Fibroblast of skin of right biceps (primary cell): Measurements from ENCODE around the gene EML1.

Experiments used
- DNase-seq: peaks from one replicate; pipeline ENCODE4 v3.0.0-alpha.2; 2013

EML1 gene, protein sequence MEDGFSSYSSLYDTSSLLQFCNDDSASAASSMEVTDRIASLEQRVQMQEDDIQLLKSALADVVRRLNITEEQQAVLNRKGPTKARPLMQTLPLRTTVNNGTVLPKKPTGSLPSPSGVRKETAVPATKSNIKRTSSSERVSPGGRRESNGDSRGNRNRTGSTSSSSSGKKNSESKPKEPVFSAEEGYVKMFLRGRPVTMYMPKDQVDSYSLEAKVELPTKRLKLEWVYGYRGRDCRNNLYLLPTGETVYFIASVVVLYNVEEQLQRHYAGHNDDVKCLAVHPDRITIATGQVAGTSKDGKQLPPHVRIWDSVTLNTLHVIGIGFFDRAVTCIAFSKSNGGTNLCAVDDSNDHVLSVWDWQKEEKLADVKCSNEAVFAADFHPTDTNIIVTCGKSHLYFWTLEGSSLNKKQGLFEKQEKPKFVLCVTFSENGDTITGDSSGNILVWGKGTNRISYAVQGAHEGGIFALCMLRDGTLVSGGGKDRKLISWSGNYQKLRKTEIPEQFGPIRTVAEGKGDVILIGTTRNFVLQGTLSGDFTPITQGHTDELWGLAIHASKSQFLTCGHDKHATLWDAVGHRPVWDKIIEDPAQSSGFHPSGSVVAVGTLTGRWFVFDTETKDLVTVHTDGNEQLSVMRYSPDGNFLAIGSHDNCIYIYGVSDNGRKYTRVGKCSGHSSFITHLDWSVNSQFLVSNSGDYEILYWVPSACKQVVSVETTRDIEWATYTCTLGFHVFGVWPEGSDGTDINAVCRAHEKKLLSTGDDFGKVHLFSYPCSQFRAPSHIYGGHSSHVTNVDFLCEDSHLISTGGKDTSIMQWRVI

DNA sequence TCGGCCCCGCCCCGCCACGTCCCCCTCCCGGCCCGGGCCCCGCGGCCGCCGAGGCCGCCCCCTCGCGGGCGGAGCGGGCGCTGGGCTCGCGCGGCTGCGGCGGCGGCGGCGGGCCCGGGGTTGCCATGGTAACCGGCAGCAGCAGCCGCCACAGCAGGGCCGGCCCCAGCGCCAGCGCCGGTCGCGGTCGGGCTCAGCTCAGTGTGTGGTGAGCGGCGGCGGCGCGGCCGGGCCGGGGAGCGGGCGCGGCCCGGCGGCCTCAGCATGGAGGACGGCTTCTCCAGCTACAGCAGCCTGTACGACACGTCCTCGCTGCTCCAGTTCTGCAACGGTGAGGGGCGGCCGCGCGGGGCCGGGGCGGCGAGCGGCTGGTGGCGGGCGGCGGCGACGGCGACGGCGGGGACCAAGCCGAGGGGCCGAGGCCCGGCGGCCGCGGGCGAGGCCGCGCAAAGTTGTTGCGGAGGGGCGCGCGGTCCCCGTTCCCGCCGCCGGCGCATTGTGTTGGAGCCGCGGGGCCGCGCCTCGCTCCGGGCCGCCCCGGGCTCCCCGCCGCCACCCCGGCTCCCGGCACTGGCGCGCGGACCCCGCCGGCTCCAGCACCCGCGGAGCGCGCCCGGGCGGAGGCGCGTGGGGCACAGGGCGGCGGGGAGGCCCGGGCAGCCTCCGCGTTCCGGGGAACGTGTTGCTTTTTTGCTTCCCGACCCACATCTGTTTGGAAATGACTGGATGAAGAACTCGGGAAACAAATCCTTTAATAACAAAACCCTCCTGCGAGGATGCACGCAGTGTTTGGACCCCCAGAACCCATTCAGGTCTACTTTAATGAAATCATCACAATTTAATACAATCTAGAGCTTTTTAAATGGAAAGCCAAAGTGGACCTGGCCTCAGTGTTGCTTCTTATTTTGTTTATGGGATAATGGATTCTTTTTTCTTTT is at the start of gene EML1:
Gene EML1, plus strand, starts transcription at position 201 of the 938 bp plus-strand sequence. Its CDS starts 64 bp downstream, at position 265.
- peak; percentile 87 for DNase-seq

DNA sequence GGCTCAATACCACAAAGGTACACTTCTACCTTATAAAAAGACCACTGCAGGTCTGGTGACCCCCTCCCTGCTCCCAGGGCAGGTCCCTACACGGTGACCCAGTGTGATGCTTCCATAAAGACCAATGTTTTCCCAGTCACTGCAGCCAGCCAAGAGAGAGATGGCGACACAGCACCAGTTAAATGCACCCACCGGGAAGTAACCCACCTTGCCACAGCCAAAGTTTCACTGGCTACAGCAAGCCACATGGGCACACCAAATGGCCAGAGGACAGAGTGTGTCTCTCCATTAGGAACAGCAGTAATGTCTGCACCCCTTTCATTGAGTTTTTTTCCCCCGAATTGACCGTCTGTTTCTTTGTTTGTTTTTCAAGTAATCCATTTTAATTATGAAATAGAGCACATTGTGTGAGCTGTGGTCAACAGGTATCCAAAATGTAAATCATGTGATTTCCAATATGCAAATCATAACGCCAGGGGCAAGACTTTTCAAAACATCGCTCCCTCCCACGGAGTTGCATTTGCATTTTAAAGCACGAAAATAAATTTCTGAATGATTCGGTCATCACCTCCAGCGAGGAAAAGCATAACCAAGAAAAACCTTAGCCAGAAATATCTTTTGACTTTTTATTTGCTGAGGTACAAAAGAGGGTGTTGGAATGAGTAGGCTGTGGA is 48.9 kb upstream of the EML1 start:
- peak; percentile 81 for DNase-seq

DNA sequence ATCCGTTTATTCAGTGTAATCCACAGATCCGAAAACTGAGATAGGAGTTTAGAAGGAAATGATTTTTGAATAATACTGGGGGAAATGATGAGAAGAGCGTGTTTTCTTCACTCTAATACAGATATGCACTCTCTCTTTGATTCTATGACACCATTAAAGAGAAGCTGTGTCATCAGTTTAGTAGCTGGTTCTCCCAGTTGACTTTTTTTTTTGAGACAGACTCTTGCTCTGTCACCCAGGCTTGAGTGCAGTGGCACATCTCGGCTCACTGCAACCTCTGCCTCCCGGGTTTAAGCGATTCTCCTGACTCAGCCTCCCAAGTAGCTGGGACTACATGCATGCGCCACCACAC is 48.4 kb upstream of the EML1 start:
- no peak for DNase-seq

DNA sequence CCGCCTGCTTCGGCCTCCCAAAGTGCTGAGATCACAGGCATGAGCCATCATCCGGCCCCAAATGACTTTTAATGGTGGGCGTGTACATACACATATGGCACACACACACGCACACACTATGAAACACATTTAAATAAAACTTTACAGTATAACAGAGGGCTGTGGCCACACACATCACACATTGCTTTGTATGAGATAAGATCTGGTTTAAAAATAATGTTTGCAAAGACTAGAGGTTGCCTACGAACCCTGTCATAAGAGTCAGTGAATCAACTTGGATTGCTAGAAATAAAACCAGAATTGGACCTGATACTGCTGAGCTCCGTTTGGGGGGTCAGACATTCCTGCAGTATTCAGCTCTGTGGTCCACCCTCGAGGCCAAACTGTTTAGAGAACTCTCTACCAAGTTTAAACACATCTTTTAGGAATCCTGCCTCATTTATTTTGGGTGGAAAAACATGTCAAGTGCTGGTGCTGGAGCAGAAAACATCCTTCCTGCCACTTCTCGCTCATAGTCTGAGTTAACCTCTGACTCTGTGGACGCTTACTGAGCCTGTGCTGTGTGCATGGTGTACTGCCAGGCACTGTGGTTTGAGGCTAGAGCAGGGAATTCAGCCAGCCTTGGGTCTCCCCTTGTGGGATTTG is 47.8 kb upstream of the EML1 start:
- DNase-seq: peak; percentile 88

DNA sequence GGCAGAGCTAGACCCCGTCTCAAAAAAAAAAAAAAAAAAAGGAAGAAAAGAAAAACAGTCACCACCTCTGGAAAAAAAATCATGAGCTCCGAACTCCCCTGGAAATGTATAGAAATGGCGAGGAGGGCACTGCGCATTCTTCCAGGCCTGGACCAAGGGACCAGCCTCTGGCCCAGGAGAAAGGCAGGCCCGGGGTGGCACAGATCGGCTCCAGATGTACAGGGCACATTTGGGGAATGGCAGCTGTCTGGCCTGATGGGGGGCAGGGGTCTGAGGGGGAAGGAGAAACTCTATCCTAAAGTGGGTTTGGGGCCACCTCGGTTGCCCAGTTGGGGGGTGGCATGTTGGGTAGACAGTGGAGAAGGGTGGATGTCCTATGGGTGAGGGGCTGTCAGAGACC is 46.0 kb upstream of the EML1 start:
- DNase-seq: no peak

DNA sequence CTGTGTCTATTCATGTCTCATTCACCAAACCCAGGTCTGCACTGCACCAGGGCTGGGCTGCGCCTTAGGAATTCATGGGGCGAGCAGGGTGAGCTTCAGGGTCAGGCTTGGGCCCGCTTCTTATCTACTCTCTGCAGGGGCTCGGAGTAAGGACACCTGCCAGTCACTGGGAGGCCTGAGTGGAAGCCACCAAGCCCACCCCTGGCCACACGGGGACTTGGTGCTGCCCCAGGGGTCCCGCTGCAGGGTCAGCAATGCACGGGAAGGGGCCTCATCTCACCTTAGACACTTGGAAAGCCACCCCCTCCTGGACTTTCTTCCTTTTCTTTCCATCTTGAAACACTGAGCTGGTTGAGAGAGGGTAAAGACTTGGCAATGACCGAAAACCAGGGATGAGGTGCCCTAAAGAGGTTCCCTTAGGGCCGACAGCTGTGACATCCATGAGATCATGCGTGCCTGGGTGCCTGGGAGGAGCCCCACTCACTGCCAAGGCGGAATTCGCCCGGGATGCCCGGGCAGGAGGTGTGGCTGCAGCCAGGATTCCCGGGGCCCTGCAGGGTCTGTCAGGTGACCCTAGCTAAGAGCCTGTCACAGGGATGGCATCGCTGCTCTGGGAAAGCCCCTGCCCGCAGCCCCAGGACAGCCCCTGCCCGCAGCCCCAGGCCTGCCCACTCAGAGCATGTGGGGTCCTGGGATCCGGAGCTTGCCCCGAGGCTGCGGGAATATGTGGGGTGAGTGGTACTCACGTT is 45.5 kb upstream of the EML1 start:
- DNase-seq: no peak

DNA sequence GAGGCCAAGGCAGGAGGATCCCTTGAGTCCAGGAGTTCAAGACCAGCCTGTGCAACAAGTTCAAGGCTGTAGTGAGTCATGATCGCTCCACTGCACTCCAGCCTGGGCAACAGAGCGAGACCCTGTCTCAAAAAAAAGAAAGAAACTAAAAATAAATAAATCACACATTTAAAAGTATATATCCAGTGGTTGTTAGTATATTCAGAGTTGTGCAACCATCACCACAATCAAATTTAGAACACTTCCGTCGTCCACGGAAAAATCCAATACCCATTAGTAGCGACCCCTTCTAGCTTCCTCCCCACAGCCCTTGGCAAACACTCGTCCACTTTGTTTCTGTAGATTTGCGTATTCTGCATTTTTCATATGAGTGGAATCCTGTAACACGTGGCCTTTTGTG is 44.7 kb upstream of the EML1 start:
- DNase-seq: no peak

DNA sequence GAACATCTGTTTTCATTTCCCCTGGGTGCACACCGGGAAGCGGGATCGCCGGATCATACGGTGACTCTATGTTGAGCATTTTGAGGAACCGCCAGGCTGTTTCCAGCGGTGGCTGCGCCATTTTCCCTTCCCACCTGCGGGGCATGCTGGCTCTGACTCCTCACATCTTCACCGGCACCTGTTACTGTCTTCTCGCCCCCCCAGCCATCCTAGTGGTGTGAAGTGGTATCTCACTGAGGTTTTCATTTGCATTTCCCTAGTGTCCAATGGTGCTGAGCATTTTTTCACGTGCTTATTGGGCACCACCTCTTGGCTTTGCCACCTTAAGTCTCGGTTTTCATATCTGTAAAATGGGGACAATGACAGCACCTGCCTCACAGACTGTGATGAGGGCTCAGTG is 44.1 kb upstream of the EML1 start:
- no peak for DNase-seq

DNA sequence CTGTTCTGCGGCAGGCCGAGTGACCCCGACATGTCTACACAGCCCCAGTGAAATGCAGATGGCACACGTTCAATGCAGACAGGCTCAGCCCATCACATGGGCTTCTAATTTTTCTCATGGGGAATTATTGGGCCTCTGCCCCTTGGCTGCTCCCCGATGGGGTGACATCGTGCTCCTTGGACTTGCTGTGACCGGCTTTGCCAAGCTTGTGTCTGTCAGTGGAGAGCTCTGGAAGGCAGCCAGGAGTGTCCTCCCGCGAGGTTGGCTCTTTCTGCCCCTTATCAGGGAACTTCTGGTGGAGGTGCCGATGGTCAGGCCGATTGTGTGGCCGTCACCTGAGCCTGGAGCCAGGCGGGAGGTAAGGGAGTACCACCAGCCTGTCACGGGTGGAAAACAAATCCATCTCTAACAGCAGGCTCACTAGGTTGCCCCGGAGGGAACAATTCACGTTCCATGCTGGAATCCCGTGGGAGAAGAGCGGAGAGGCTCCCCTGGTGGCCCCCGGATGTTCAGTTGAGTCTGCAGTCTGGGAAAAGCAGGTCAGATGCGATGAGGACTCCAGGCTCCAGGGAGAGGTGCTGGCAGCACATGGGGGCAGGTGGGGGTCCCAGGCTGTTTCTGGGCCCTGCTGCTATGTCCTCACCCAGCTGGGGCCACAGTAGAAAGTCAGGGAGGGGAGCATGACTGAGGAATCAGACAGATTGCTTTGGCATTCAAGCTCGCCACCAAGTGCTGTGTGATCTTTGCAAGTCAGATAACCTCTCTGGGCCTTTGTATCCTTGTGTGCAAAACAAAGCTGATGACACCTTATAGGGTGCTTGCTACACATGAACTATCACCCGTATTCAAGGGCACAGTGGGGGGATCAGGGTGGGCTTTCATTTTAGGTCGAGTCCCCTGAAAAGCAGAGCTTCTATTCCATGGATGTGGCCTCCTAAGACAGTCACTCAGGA is 43.2 kb upstream of the EML1 start:
- DNase-seq: no peak

DNA sequence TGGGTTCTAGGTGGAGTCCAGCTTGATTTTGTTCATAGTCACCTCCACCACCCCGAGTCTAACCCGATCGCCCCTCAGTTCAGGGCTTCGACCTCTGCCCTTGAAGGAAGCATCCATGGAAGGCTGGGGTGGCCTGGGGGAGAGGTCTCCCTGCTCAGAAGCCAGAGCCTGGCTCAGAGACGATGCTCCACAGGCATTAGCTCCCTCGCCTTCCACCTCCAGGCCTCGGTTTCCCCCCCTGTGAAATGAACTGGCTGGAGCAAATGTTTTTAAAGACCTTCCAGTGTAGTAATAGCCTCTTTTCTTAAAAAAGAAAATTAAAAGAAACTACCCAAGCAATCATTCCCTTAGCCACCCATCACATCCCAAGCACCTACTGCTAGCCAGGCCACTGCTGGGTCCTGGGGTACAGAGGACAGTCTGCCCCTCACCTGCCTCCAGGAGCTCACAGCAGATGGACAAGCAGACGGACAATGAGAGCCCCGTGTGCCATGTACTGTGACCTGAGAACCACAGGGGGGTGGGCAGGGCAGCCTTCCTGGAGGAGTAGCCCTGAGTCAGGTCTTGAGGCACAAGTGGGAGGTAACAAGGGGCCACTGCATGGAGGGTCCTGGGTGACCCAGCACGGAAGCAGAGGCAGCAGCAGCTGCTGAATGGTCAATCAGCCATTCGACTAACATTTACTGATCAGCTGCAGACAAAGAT is 42.3 kb upstream of the EML1 start:
- no peak for DNase-seq

DNA sequence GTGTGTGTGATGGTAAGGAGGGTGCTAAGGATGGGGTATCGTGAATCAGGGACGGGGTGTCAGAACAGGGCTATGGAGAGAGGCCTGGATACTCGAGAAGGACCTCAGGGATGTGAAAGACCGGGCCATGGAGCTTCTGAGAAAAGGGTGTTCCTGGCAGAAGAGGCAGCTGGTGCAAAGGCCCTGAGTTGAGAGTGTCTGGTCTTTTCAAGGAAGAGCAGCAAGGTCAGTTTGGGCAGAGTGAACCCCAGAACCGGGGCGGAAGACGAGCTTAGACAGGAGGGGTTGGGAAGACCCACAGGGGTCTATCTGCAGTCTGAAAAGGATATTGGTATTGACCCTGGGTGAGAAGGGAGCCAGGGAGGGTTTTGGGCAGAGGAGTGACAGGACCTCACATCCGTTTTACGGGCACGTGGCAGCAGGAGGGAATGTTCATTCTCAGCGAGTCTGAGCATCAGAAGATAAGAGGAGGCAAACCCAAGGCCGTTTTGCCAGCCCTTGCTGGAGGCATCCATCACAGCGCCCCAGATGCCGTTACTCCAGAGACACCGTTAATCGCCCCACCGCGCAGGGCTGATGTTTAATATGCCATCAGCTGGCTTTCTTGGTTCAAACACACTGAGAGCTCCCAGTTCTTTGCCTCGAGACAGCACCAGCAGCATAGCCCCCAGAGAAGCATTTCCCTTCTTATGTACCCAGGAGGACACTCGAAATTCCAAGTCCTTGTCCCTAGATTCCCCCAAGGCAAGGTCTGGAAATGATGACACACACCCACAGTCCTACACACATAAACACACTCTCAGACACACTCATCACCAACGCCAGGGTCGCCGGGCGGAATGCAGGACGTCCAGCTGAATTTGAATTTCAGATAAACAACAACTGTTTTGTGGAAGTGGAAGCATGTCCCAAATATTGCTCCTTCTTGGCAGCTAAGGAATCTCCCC is 41.4 kb upstream of the EML1 start:
- DNase-seq: peak; percentile 60

DNA sequence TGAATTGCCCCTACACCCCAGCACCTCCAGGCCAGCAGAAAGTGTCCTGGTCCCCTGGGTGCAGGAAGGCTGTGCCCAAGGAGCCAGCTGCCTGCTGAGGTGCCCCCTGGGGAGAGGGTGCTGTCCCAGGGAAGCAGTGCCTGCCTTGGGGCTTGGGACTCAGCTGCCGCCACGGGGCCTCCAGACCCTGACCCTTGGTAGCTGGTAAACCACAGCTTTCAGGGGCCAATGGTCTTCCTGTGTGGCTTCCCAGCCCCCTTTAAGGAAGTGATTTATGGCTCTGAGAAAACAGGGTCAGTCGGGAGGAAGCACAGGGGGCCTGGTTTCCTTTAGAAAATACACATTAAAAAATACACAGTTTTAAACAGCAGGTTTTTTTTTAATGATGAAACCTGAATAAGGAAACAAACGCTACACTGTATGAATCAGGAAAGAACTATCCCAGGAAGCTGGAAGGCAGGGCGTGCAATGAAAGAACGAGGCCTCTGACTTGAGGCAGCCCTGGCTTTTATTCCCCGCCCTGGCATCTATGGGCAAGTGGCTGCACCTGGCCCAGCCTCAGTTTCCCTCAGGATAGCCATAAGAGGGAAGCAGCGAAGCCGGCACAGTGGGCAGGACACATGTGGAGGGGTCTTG is 40.6 kb upstream of the EML1 start:
- peak; percentile 80 for DNase-seq

DNA sequence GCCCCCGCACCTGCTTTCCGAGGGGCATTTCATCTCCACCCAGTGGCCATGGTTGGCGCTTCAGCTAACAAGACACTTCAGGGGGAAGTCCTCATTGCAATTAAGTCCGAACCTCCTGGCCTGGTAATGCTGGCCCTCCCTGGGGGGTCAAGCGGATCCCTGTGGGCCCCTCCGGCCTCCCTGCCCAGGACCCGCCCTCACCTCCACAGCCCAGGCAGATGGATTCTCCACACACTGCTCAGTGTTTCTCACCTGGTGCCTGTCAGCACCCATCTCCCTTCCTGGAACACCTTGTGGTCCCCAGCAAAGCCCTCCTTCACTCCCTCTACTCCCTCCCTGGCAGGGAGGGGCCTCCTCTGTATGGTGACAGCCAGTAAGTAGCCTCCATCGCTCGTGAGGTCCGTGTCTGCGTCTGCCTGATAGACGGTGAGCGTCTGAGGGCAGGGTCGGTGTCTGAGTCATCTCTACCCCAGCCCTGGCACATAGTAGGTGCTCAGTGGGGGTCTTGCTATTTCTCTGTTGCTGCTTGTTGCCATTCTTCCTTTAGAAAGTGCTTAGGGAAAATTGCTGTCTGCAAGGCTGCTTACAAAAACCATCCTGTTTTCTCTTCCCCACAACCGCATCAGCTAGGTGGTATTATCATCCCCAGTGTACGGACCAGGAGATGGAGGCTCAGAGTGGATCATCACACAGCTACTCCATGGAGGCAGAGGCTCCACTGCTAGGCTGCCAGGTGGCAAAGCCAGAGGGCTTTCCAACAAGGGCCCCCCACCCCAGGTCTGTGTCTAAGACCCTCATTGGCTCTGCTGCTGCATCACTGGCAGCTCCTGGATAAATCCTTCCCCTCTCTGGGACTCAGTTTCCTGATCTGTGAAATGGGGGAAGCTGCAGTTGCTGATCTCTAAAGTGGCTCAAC is 39.7 kb upstream of the EML1 start:
- DNase-seq: no peak

DNA sequence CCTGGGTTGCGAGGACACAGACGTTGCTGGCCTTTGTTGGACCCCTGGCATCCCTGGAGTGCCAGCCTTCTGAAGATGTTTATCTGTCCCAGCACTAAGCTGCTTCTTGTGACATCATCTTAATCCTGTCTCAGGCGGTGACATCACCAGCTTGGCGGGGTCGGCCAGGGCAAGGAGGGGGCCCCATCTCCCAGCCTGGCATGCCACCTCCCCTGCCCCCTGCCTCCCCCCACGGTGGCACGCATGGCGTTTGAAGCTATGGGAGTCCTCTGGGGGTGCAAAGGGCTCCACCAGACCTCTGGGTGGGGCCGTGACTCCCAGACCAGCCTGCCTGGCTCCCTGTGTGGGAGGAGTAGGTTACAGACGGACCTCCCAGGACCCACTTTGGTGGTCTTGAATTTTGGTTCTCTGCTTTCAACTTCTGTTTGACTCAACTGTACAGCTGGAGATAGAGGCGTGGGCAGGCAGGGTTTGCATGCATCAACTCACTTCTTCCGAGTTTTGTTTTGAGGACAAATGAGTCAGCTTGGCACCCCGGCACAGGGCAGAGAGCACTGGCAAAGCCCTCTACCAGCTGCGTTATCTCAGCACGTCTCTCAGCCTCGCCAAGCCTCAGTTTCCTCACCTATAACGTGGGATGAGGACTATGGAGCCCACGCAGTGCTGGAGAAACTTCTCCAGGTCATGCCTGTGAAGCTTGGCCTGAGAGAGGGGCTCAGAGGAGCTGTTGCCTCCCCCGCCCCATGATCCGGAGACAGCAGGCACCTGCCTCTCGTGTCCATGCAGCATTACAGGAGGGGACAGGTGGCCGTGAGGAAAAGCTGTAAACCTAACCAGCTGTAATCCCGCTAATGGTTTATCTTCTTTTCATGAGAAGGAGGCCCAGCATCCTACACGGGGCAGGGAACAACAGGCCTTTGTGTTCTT is 38.8 kb upstream of the EML1 start:
- DNase-seq: no peak

DNA sequence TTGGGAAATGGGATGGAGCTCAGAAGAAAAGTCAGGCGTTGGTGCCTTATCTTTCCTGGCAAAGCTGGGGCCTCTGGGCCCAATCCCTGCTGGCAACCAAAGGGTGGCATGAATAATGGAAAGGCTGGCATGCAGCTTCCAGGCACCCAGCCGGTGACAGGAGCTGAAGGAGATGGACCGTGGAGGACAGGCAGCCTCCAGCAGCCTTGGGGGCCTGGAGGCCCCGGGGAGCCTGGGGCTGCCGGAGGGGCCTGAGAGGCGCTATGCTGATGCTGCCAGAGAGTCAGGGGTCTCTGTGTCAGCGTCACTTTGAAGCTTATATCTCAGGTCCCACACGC is 38.2 kb upstream of the EML1 start:
- DNase-seq: no peak
